Endothelial cell (in vitro differentiated cells): ENCODE measurements around the gene EML1. TPM values are rescaled to one million over a fixed set of nuclear protein-coding genes. Genes with fewer than 3 reads are reported as not detected.
"Not testable (repeated sequence)": the region's sequence is repeated elsewhere in the genome, so short reads cannot be mapped to it uniquely, and the experiment has no call there.

Experiments used
- DNase-seq: peaks from one replicate; pipeline ENCODE4 v3.0.0; 2021; ENCODE audit warnings: low spot score
- H3K27ac Mint-ChIP-seq: one replicate; pipeline ENCODE4 v1.8.0; 2021; ENCODE audit warnings: mixed read lengths, inconsistent platforms; ENCODE audit not compliant: unreplicated experiment
- H3K27me3 Mint-ChIP-seq: one replicate; pipeline ENCODE4 v1.8.0; 2021; ENCODE audit warnings: mild to moderate bottlenecking, moderate library complexity, mixed read lengths, inconsistent platforms; ENCODE audit not compliant: unreplicated experiment
- H3K36me3 Mint-ChIP-seq: one replicate; pipeline ENCODE4 v1.8.0; 2021; ENCODE audit warnings: mild to moderate bottlenecking, low read depth, mixed read lengths, inconsistent platforms; ENCODE audit not compliant: unreplicated experiment
- H3K4me1 Mint-ChIP-seq: one replicate; pipeline ENCODE4 v1.8.0; 2021; ENCODE audit warnings: mild to moderate bottlenecking, mixed read lengths, inconsistent platforms; ENCODE audit not compliant: unreplicated experiment
- H3K4me3 Mint-ChIP-seq: one replicate; pipeline ENCODE4 v1.8.0; 2021; ENCODE audit warnings: mild to moderate bottlenecking, mixed read lengths, inconsistent platforms; ENCODE audit not compliant: unreplicated experiment
- H3K9me3 Mint-ChIP-seq: one replicate; pipeline ENCODE4 v1.8.0; 2021; ENCODE audit warnings: mixed read lengths, inconsistent platforms; ENCODE audit not compliant: unreplicated experiment
- total RNA-seq: library from RNA; stranded (reverse); fragmentation: NEBNext Ultra II Directional; extraction: Animal tissue kit (Norgen Biotek cat#: 25700); gene quantifications from one replicate; pipeline ENCODE4 v1.2.1, GENCODE V29; 2021; ENCODE audit not compliant: unreplicated experiment
- TF ChIP-seq, protein P1 (sequence below): fragments of 200-600 bp; sonication (generic); IDR thresholded peaks from one replicate; pipeline ENCODE4 v1.5.0; 2021; ENCODE audit warnings: antibody characterized with exemption; ENCODE audit not compliant: unreplicated experiment

The EML1 gene
- total RNA-seq, 1 donor from 2014 or later: 10.0 TPM

- TF ChIP-seq, protein P1, sequence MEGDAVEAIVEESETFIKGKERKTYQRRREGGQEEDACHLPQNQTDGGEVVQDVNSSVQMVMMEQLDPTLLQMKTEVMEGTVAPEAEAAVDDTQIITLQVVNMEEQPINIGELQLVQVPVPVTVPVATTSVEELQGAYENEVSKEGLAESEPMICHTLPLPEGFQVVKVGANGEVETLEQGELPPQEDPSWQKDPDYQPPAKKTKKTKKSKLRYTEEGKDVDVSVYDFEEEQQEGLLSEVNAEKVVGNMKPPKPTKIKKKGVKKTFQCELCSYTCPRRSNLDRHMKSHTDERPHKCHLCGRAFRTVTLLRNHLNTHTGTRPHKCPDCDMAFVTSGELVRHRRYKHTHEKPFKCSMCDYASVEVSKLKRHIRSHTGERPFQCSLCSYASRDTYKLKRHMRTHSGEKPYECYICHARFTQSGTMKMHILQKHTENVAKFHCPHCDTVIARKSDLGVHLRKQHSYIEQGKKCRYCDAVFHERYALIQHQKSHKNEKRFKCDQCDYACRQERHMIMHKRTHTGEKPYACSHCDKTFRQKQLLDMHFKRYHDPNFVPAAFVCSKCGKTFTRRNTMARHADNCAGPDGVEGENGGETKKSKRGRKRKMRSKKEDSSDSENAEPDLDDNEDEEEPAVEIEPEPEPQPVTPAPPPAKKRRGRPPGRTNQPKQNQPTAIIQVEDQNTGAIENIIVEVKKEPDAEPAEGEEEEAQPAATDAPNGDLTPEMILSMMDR: no peak
- H3K36me3 Mint-ChIP-seq: no peaks in the 10 kb centered on the region
- peaks cover 4% of the 10 kb centered on the region for H3K9me3 Mint-ChIP-seq
- H3K27ac Mint-ChIP-seq: no peak overlapping the region
- H3K4me1 Mint-ChIP-seq: peaks cover 12% of the 10 kb centered on the region
- H3K4me3 Mint-ChIP-seq: no peak overlapping the region
- peaks cover 5% of the 10 kb centered on the region for H3K27me3 Mint-ChIP-seq
- no peak for DNase-seq
Observed at GRCh38 chr14:99760817-99761216, 32.4 kb upstream of the EML1 start.

DNA sequence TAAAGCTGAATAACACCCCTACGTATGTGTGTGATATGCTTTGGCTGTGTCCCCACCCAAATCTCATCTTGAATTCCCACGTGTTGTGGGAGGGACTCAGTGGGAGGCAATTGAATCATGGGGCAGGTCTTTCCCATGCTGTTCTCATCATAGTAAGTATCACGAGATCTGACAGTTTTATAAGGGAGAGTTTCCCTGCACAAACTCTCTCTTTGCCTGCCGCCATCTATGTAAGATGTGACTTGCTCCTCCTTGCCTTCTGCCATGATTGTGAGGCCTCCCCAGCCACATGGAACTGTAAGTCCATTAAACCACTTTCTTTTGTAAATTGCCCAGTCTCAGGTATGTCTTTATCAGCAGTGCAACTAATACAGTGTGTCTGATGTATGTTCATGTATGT is 30.3 kb upstream of the EML1 start:
- not testable (repeated sequence) for H3K36me3 Mint-ChIP-seq, H3K27me3 Mint-ChIP-seq, H3K9me3 Mint-ChIP-seq, DNase-seq, H3K27ac Mint-ChIP-seq, H3K4me3 Mint-ChIP-seq
- H3K4me1 Mint-ChIP-seq: peaks cover 12% of the 10 kb centered on the region

DNA sequence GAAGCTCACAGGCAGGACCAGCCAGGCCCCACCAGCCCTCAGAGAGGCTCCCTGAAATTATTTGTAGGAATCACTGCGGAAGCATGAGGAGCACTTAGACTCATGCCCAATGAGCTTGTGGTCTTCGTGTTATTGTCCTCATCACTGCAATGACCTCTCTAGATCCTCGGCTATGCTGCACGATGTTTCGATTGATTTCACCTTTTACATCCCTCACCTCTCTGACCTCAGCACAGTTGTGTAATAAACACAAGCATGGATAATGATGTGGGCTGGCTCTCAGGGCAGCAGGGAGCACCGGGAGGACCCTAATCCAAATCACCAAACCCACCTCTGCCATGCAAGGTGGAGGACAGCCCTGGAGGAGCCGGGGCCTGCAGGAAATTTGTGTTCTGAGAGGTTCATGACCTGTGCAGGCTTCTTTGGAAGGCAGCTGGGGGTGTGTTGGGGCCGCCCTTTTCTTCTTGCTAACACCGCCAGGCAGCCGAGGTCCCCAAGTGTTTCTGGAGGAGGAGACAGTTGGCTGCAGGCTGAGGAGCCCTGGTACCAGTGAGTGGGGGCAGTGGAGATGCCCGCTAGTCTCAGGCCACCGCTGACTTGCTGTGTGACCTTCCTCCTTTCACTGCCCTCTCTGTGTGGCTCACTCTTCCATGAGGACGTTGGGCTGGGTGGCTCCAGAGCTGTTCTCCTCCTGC is 29.5 kb upstream of the EML1 start:
- TF ChIP-seq, protein P1: no peak
- Mint-ChIP-seq H3K4me3 (no peak overlapping the region), H3K36me3 (no peaks in the 10 kb centered on the region), H3K27ac (no peak overlapping the region), H3K9me3 (peaks cover 4% of the 10 kb centered on the region), H3K4me1 (peaks cover 12% of the 10 kb centered on the region), H3K27me3 (peaks cover 7% of the 10 kb centered on the region)
- DNase-seq: no peak

GRCh38 chr14:99764222-99764706 is 28.9 kb upstream of the EML1 start:
- H3K27me3 Mint-ChIP-seq: peaks cover 7% of the 10 kb centered on the region

DNA sequence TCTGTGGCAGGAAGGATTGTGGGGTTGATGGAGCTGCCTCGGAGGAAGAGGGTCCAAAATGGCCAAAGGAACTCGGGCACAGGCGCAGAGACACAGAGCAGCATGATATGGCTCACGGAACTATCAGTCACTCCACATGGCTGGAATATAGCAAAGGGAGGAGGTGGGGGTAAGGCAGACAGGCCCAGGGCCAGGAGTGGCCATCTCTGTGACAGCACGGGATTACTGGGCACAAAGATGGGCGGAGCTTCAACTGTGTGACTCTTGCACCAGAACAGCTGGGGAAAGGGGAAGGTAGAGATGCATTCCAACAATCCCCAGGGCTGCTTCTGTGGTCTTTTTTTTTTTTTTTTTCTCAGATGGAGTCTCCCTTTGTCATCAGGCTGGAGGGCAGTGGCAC is 24.8 kb upstream of the EML1 start:
- no peaks in the 10 kb centered on the region for H3K4me1 Mint-ChIP-seq
- peaks cover 7% of the 10 kb centered on the region for H3K27me3 Mint-ChIP-seq
- TF ChIP-seq, protein P1: no peak
- DNase-seq: no peak
- H3K9me3 Mint-ChIP-seq: no peaks in the 10 kb centered on the region
- no peaks in the 10 kb centered on the region for H3K36me3 Mint-ChIP-seq
- H3K4me3 Mint-ChIP-seq: no peak overlapping the region
- H3K27ac Mint-ChIP-seq: no peak overlapping the region

More at GRCh38 chr14:99764222-99764706, 28.9 kb upstream of the EML1 start:
- peaks cover 8% of the 10 kb centered on the region for H3K4me1 Mint-ChIP-seq
- H3K36me3 Mint-ChIP-seq: no peaks in the 10 kb centered on the region
- DNase-seq: no peak
- no peak overlapping the region for H3K27ac Mint-ChIP-seq
- peaks cover 4% of the 10 kb centered on the region for H3K9me3 Mint-ChIP-seq
- no peak overlapping the region for H3K4me3 Mint-ChIP-seq
- TF ChIP-seq, protein P1: no peak
